T47D (cell line): ENCODE data around the gene GGCX.
A peak's percentile ranks its signal among the peaks of the same experiment; 100 is the strongest.
"Not testable (repeated sequence)": the region's sequence is repeated elsewhere in the genome, so short reads cannot be mapped to it uniquely, and the experiment has no call there.

ENCODE experiments used
- DNase-seq, 2 experiments: peaks; one replicate each; pipeline versions ENCODE4 v3.0.0 to v3.0.0-alpha.2; 2011 to 2012; ENCODE audit warnings: low read depth in 1 of 2, low spot score in 1 of 2
- JUND ChIP-seq: IDR thresholded peaks from 2 replicates; pipeline ENCODE4 v1.6.1; 2012; ENCODE audit warnings: low read depth
- in situ Hi-C: cut with HindIII; loops from 2 replicates; pipeline ENCODE4 v1.10.0; 2016; ENCODE audit warnings: low sequenced_read_pairs, low pct_unique_long_range_greater_than_20kb

The GGCX gene

DNA sequence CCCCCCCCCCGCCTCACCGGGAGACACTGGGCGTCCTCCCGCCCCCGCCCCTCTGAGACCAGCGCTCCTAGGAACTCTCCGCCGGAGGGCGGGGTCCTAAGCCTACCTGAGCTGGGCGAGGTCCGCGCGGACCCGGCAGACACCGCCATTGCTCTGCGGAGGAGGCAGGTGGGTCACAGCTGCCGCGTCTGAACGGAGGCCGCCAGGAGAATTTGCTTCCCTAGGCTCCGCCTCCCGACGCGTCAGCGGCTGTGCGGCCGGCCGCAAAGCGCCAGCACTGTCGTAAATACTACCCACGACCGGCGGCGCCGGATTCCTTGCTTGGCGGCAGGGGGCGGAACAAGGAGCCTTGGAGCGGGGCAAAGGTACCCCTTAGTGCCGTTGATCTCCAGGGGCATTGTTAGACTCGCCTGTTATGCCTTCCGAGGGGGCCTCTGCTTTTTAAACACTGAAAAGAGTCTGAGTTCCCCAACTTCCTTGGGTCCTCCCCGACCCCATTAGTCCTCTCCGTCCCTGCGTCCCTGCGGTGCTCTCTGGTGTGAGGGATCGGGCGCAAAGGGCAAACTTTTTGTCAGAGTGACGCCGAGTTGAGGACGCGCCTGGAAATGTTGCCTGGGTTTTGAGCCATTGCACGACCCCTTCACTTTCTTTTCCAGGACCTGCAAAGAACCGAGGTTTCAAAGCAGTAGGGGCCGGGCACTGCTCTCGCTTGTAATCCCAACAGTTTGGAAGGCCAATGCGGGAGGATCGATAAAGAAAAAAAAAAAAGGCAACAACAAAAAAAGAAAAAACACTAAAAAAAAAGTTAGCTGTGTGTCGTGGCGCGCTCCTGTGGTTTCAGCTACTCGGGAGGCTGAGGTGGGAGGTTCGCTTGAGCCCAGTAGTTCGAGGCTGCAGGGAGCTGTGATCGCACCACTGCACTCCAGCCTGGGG, at the start of gene GGCX:
GGCX (minus strand) TSS at position 214 of the 933 bp plus-strand sequence; CDS start at position 149, 65 bp downstream.
- TF ChIP-seq JUND: no peak
- DNase-seq: peak; percentile 58 to 92
- in situ Hi-C loops: no loop called here

DNA sequence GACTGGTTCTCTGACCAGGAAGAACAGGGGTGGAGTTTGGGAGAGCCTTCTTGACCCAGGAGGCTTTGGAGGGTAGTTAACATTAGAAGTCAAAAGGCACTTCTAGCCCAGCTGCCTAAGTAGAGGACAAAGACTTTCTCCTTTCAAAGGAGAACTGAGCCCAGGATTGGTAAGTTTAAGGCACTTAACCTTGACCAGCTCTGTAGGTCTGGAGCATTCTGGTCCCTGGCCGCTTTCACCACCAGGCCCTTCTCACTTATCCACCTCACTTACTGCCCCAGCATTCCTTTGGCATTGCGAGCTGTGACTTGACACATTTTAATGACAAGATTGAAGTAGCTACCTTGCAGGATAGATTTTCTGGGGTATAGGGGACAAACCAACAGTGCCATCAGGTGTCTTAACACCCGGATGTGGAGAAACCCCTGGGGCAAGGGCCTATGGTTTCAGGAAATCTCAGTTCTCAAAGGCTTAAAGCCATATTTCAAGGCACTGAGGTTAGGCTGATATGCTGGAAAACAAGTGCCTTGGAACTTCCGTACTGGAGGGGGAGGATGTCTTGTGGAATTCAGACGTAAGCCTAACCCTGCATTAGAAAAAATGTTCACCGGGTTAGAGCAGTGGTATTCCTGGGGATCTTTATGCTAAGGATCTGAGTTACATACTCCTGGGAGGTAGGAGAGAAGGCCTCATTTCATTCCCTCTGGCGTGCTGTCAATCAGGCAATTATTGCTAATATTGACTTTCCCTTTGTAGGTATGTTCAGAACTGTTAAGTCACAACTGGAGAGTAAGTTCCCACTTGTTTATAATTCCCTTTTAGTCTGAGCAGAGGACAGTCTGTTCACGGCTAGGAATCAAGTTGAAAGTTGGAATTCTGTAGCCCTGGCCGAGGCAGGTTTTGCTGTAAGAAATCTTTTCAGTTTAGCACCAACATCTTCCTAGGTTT, 46.2 kb upstream of the GGCX start:
- in situ Hi-C loops: no loop called here
- no peak for TF ChIP-seq JUND
- DNase-seq: no peak

DNA sequence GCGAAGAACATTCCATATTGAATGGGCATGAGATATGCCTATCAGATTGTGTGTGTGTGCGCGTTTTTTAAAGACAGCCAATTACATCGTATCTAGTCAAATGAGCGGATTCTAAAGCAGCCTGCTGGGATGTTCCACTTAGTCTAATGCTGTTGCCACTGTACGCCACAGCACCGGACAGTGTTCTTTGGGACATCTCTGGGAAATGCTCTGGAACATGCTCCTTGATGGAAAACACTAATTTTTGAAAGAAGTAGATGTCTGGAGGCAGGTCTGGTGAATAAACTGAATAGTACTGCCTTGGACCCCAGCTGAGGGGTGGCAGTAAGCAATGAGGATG, 44.8 kb upstream of the GGCX start:
- in situ Hi-C loops: no loop called here
- no peak for DNase-seq
- TF ChIP-seq JUND: no peak

GRCh38 chr2:85605406-85606115, 44.3 kb upstream of the GGCX start:
- in situ Hi-C loops: no loop called here
- no peak for DNase-seq
- TF ChIP-seq JUND: no peak

DNA sequence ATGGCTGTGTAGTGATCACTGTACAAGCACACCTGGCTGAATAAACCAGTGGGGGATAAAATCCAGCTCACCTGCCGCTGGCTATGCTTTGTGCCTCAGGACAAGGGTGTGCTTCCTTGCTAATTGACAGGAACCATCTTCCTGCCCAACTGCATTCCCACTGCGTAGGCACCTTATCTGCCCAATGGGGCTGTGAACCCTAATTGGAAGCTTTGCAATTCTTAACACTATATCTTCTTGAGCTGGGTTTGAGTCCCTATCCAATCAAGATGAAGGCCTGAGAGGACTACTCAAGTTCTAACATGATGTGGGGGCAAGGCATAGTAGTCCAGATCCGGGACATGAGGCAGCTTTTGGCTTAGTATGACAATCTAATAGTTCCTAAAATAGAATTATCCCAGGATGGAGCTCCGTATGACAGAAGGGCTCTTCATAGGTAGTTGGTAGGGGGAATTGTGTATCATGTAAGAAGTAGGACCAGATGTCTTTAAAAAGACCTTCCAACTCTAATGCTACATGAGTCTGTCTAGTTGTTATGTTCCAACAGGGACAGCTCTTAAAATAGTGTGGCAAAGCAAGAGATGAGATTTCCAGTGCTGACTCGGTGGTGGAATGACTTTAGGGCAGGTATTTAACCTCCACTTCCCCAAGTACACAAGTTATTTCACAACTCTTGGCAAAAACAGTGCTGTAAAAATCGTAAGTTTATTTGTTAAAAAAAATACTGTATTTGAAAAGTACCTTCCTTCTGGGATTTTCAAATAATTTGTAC, 43.5 kb upstream of the GGCX start:
- in situ Hi-C loops: no loop called here
- no peak for TF ChIP-seq JUND
- DNase-seq: peak in 1 of 2 experiments; percentile 48

GRCh38 chr2:85604133-85604444, 42.8 kb upstream of the GGCX start:
- DNase-seq, in situ Hi-C loops: not testable (repeated sequence)

DNA sequence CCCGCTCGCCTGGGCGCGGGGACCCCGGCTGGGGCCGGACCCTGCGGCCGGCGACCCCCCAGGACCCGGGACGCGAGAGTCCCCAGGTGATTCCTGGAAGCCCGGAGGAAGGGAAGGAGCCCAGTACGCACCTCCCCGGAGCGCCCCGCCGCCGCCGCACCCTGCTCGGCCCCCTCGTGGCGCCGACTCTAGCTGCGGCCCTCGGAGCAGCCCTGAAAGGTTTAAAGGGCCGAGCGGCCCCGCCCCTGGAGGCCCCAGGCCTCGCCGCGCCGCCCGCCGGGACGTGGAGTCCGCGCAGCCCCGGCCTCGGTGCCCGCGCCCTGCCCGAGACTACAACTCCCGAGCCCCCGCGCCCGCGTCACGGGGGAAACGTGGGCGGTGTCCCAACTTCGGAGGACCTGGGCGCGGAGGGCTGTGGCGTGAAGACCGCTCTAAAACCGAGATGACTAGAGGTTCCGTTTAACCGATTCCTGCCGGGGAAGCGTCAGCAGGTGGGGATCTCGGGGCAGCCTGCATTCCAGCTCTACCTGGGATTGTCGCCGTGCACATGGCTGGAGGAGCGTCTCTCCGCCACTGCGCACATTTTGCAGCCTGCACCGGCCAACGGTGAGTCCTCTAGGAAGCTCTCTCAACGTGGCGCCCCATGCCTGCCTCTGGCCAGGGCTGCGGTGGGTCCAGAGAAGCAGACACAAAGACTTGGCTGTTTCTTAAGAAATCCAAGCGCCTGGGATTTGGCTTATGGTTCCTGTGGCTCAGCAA, 41.4 kb upstream of the GGCX start, which contains the start of gene TMEM150A:
TMEM150A (minus strand) TSS at position 223 of the 759 bp plus-strand sequence. CDS start 750 bp downstream, outside the sequence.
- TF ChIP-seq JUND: no peak
- peak; percentile 61 to 93 for DNase-seq
- in situ Hi-C loops: no loop called here

GRCh38 chr2:85601771-85602475, 40.6 kb upstream of the GGCX start:
- no peak for TF ChIP-seq JUND
- in situ Hi-C loops: no loop called here
- DNase-seq: peak in 1 of 2 experiments; percentile 68

DNA sequence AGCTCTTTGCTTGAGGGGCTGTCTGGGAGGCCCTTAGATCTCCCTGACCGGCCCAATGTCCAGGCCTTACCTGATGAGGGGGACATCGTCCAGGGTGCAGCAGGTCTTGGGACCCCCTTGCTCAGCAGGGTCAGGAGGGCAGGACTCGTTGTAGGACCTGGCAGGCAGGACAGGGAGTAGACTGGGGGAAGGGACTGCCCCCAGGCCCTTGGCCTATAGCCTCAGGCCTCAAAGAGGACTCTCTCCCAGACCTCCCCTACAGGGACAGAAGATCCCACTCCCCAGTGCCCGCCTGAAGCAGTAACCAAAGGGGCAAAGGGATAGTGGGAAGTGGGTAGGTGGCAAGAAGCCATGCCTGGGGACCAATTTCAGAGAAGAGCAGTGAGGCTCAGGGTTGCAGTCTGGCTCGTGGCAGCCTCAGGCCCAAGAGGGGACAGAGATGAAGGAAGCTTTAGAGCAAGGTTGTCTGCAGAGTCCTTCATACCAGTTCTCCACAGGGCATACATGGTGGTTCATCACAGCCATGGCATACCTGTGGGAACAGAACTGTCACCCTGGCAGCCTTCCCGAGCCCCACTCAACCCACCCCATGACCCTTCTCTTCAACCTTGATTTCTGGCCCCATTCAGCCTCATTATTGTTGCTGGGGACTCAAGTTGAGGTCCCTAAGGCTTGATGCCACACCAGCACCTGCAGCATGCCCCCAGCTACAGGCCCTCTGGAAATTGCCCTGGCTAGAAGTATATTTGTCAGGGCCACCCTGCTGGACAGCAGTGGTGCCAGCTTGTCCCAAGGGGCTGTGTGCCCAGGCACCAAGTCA, 39.9 kb upstream of the GGCX start:
- TF ChIP-seq JUND: no peak
- in situ Hi-C loops: no loop called here
- no peak for DNase-seq

GRCh38 chr2:85600235-85600575, 38.9 kb upstream of the GGCX start:
- no peak for DNase-seq
- no peak for TF ChIP-seq JUND
- in situ Hi-C loops: no loop called here
